Activated CD8-positive, alpha-beta memory T cell treated with anti-CD3 and anti-CD28 coated beads for 4 hours (primary cell): ENCODE results near the gene COX4I1.

Experiments used
- DNase-seq, 2 donors: peaks; one replicate each; pipeline ENCODE4 v3.0.0-alpha.2; 2020; ENCODE audit warnings: low read depth in 2 of 2

COX4I1 gene

GRCh38 chr16:85767531-85767930, 32.0 kb upstream of the COX4I1 start:
- no peak for DNase-seq

GRCh38 chr16:85768199-85768598, 31.3 kb upstream of the COX4I1 start:
- DNase-seq: no peak

GRCh38 chr16:85770741-85771140, 28.8 kb upstream of the COX4I1 start:
- DNase-seq: no peak

GRCh38 chr16:85773044-85773443, 26.5 kb upstream of the COX4I1 start:
- no peak for DNase-seq

GRCh38 chr16:85774136-85774535, 25.4 kb upstream of the COX4I1 start:
- DNase-seq: no peak

- DNase-seq: no peak
These were observed 24.7 kb upstream of the COX4I1 start for GRCh38 chr16:85774811-85775210.

- no peak for DNase-seq
These were observed 21.7 kb upstream of the COX4I1 start for GRCh38 chr16:85777583-85778310.

- DNase-seq: peak in 1 of 2 donors; percentile 7
These were observed 20.6 kb upstream of the COX4I1 start for GRCh38 chr16:85778873-85779272.

GRCh38 chr16:85780281-85780680, 19.2 kb upstream of the COX4I1 start:
- no peak for DNase-seq

GRCh38 chr16:85781156-85781555, 18.3 kb upstream of the COX4I1 start:
- no peak for DNase-seq

GRCh38 chr16:85781695-85782370, 17.7 kb upstream of the COX4I1 start:
- no peak for DNase-seq

- no peak for DNase-seq
These were observed 17.0 kb upstream of the COX4I1 start for GRCh38 chr16:85782451-85782850.

GRCh38 chr16:85783441-85783840, 16.1 kb upstream of the COX4I1 start:
- no peak for DNase-seq

GRCh38 chr16:85784813-85785212, 14.7 kb upstream of the COX4I1 start:
- no peak for DNase-seq

GRCh38 chr16:85785927-85786326, 13.6 kb upstream of the COX4I1 start:
- no peak for DNase-seq

GRCh38 chr16:85788819-85789218, 10.7 kb upstream of the COX4I1 start:
- DNase-seq: no peak

GRCh38 chr16:85789773-85790172, 9.7 kb upstream of the COX4I1 start:
- no peak for DNase-seq

GRCh38 chr16:85793662-85794298, 5.7 kb upstream of the COX4I1 start:
- DNase-seq: no peak

GRCh38 chr16:85794696-85795095, 4.8 kb upstream of the COX4I1 start:
- DNase-seq: no peak

- no peak for DNase-seq
These were observed 3.3 kb upstream of the COX4I1 start for GRCh38 chr16:85796152-85796551.

GRCh38 chr16:85796599-85796998, 2.9 kb upstream of the COX4I1 start:
- DNase-seq: no peak

- DNase-seq: no peak
These were observed 1.2 kb upstream of the COX4I1 start for GRCh38 chr16:85798283-85798776.
